Activated CD8-positive, alpha-beta memory T cell treated with anti-CD3 and anti-CD28 coated beads, Interleukin-2, amount 50 U/mL, for 4 hours (primary cell): ENCODE measurements around the gene TSTD1.
"Not testable (repeated sequence)": the region's sequence is repeated elsewhere in the genome, so short reads cannot be mapped to it uniquely, and the experiment has no call there.

Experiments
- DNase-seq: peaks from one replicate; pipeline ENCODE4 v3.0.0-alpha.2; 2020

Gene TSTD1

DNA sequence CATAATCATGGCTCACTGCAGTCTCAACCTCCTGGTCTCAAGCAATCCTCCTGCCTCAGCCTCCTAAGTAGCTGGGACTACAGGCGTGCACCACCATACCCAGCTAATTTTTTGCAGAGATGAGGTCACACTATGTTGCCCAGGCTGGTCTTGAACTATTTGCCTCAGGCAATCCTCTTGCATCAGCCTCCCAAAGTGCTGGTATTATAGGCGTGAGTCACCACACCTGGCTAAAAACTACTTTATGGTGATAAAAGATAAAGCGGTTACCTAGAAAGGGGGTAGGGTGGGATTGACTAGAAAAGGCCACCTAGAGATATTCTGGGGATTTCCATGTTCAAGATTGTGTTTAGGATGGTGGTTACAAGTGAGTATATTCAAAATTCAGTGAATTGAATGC, 5.0 kb downstream of the TSTD1 start:
- DNase-seq: no peak

DNA sequence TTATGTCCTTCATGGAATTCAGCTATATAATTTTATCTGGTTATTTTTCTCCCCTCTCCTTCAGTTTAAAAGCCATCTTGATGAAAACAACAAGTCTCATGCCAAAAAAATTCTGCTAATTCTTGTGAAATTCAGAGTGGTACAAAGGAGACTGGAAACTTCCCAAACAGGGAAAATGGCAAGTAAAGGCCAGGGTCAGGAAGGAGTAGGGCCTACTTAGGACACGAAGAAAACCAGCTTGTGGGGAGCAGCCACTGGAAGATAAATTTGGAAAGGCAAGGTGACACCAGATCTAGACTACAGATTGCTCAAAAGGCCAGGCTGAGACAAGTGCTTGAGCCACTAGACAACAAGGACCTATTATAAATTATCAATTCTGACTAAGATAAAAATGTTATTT, 6.4 kb downstream of the TSTD1 start:
- DNase-seq: no peak

DNA sequence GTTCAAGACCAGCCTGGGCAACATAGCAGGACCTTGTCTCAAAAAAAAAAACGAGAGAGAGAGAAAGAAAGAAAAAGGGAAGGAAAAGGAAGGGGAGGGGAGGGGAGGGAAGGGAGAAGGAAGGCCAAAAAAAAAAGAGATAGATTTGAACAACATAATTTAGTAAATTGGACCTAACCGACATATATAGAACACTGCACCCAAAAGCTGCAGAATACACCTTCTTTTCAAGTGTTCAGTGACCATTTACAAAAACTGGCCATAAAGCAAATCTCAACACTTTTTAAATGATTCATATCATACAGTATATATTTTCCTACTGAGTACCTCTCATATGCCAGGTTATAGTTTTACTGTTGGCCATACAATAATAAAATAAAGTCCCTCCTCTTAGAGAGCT, 6.9 kb downstream of the TSTD1 start:
- no peak for DNase-seq

DNA sequence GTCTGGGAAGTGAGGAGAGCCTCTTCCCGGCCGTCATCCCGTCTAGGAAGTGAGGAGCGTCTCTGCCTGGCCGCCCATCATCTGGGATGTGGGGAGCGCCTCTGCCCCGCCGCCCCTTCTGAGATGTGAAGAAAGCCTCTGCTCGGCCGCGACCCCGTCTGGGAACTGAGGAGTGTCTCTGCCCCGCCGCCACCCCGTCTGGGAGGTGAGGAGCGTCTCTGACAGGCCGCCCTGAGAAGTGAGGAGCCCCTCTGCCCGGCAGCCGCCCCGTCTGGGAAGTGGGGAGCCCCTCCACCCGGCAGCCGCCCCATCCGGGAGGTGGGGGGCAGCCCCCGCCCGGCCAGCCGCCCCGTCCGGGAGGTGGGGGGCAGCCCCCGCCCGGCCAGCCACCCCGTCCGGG, 9.3 kb downstream of the TSTD1 start:
- not testable (repeated sequence) for DNase-seq

DNA sequence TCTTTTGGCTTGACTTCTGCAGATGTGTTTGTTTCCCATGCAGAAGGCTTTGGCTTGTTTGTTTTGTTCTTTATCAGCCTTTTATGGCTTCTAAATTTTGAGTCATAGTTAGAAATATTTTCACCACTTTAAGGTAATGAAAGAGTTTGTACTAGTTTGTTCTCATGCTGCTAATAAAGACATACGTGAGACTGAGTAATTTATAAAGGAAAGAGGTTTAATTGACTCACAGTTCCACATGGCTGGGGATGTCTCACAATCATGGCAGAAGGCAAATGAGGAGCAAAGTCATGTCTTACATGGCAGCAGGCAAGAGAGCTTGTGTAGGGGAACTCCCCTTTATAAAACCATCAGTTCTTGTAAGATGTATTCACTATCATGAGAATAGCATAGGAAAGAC, 11.8 kb downstream of the TSTD1 start:
- not testable (repeated sequence) for DNase-seq

DNA sequence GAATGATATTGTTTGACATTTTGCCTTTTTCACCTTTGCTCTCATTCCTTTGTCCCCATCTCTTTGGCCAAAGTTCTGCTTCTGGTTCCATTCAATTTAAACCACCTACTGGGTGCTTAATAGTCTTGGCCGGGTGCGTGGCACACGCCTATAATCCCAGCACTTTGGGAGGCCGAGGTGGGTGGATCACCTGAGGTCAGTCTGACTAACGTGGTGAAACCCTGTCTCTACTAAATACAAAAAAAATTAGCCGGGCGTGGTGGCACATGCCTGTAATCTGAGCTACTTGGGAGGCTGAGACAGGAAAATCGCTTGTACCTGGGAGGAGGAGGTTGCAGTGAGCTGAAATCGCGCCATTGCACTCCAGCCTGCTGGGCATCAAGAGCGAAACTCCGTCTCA, 16.3 kb downstream of the TSTD1 start:
- DNase-seq: not testable (repeated sequence)

DNA sequence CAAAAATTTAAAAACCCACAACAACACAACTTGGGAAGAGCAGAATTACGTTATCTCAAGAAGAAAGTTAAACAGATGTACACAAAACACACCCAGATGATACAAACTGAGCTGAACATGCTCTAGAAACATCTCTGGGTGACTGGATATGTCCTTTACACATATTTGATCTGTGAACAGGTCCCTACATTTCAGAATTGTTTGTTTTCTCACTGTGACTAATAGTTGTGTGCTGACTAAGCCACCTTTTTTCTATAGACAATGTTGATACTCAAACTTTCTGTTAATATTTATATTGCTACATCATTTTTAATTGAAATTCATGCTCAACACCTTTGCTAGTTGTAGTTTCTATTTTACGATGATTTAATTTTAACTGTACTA, 16.8 kb downstream of the TSTD1 start:
- no peak for DNase-seq

DNA sequence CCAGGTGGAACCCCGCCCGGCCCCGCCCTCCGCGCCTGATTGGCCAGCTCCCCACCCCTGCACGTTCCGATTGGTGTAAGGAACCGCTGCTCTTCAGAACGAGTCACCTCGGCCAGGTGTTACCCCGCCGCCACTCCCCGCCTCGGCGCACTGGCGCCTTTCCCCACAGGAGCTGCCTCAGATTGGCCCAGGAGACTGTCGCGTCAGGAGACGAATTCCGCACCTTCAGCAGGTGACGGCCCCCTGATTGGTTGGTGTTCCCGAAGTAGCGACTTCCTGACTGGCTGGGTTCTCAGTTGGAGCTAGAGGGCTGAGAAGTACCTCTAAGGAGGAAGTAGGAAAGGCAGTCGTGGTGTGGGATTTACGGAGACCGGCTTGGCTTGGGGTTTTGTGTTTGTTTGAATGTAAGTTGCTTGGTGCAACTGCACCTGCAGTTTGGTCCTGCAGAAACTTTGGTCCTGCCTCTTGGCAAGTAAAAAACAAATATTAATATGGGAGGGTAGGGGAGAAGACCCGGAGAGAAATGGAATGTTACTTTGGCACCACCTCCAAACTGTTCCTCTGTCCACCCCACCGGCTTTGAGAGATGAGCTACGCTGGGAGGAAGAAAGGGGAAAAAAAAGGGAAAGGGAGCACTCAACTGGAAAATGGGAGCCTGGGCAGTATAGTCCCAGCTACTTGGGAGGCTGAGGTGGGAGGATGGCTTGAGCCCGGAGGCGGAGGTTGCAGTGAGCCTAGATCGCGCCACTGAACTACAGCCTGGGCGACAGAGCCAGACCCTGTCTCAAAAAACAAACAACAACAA, 17.4 kb downstream of the TSTD1 start:
- peak; percentile 88 for DNase-seq

DNA sequence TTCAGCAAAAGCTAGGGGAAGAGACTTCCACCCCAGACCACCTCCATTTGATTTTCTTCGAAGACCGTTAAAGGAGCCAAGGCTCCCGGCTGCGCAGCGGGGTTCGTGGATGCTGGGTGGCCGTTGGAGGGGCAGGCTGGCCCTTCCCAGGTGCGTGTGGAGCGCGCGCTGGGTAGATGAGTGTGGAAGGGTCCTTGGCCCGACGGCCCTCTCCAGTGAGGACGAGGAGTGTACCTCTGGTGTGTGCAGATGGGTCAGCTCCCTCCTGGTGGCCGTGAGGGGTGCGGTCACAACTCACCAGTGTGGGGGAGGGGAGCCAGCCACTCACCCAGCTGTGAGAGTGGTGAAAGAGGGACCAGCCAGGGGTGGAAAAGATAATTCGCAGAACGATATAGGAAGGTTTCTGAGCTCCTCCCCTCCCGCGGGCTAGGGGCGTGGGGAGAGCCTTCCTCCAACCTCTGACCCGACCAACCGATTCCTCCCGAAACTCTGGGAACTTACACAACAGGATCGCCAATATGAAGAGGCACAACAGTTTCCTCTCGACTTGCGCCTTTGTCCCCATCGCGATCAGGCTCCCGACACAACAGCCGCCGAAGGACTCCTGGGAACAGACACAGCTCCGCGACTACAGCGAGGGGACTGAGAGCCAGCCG, 18.1 kb downstream of the TSTD1 start, which contains the start of gene F11R:
F11R (minus strand) TSS at position 644 of the 656 bp plus-strand sequence; CDS start at position 565, 79 bp downstream.
- no peak for DNase-seq

DNA sequence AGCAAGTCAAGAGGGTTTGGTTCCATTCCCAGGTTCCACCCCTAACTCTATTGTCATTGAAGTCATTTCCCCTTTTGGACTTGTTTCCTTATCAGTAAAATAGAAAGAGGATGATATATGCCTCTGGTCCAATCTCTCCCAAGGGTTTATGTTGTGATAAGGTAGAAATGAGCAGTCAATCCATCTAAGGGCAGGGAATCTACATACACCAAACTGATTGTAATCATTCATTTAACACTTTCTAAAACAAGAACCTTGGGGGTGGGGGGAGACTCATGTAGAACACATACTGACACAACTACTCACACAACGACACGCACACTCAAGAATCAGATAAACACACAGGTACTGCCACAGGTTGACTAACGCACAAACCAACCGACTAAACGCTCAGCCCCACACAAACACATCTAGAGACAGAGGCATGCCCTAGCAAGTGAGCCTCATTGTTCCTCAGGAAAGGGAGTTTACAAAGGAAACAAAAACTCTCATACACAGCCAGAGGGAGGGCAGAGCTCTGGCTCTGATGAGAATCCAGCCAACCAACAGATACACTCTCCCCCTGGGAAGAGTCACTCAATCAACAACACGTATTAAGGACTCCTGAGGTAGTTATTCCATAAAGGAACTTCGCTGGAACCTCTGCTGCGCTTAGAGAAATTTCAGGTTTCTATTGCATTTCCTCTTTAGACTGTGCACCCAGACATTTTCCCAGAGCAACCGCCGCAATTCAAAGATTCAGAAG, 18.8 kb downstream of the TSTD1 start:
- DNase-seq: no peak

DNA sequence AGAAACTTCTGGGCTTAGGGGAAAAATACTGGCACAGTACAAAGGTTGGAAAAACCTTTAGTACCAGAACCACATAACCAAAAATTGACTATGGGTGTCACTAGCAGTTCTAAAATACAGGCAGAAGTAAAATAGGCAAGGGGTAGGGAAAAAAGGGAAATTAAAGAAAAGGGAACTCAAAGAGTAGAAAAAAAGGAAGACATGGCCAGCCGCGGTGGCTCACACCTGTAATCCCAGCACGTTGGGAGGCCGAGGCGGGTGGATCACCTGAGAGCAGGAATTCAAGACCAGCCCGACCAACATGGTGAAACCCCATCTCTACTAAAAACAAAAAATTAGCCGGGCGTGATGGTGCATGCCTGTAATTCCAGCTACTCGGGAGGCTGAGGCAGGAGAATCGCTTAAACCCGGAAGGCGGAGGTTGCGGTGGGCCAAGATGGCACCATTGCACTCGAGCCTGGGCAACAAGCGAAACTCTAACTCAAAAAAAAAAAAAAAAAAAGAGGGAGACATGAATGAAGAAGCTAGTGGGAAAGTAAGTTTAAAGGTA, 19.6 kb downstream of the TSTD1 start:
- DNase-seq: not testable (repeated sequence)

DNA sequence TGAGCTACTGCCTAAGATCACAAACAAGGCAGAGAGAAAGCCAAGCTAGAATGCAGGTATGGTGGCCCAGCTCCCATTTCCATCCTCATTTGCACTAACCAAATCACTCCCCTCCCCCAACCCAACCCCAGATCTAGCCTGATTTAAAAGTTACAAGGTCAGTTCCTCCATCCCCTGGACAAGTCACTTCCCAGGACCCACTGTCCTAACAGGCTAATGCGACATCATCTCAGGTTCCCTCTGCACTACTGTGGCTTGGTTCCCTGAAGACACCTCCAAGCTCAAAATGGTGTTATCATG, 20.2 kb downstream of the TSTD1 start:
- DNase-seq: no peak

DNA sequence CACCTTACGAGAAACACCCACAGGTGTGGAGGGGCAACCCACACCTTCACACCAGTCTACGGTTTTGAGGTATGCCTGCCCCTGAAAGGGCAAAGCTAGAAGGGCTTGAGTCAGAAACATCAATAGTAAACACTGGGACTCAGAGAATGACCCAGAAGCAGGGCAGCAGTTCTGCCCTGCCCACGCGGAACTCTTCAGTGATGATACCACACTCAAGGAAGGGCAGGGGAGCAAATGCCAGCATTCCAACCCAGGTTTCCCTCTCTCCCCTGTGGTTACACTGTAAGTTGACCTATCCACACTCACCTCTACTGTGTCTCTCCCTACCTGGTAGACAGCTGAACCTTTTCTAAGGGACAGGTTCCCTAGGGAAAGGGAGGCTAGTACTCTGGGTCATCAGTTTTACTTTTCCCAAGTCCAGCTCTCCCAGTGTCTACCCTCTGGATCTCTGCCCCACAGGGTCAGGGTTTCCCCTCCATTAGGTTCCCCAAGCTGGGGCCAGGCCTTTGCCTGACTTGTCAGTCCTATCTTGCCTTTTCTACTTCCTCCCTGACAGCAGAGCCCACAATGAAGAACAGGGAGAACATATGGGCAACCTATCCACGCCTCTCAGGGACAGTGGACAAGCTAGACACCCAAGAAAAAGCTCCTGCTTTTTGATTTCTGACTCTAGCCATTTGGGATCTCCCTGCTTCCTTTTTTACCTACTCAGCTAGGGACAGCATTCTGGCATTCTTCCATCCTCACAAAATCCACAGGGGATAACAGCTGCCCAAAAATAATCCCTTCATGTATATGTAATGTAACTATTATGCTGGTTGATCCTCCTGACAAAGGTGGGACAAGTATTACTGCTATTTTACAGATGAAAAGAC, 20.8 kb downstream of the TSTD1 start:
- no peak for DNase-seq

DNA sequence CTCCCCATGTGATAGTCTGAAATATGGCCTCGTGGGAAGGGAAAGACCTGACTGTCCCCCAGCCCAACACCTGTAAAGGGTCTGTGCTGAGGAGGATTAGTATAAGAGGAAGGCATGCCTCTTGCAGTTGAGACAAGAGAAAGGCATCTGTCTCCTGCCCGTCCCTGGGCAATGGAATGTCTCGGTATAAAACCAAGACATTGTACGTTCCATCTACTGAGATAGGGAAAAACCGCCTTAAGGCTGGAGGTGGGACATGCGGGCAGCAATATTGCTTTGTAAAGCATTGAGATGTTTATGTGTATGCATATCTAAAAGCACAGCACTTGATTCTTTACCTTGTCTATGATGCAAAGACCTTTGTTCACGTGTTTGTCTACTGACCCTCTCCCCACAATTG, 21.6 kb downstream of the TSTD1 start:
- DNase-seq: not testable (repeated sequence)

DNA sequence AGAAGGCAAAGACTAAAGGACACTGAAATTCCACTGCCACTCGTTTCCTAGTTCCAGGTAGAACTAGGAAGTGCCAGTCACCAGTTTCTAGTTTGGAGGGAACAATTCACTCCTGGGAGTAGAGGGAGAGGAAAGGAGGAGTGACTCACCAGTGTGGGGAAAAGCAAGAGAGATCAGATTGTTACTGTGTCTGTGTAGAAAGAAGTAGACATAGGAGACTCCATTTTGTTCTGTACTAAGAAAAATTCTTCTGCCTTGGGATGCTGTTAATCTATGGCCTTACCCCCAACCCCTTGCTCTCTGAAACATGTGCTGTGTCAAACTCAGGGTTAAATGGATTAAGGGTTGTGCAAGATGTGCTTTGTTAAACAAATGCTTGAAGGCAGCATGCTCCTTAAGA, 22.1 kb downstream of the TSTD1 start:
- DNase-seq: not testable (repeated sequence)

DNA sequence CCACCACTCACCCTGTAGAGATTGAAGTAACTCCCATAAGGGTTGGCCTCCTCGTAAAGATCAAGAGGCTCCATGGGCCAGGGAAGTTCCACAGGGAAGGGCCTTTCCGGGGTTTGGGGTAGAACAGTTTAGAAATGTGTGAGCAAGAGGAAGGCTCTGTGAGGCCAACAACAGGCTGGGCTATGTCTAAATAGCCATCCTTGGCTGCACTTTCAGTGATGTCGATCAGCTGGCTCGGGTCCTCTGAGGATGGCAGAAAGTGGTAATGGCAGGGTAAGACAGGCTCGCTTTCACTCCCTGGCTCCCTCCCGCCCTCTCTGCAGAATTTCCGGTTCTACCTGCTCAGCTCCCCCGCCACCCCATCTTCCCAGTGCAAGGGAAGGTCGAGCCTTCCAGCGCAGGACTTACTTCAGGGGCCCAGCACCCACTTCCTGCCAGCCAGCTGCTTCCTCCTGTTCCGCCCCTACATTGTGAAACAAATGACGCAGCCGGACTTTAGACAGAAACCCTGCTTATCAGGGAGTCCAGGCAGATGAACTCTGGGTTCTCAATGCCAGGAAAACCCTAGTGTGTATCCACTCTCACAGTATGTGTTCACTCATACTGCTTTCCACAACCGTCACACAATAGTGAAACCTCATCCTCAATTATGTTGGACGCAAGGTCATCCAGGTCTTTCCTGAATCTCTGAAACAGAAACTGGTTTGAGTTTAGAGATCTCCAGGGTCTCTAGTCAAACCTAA, 25.1 kb downstream of the TSTD1 start:
- DNase-seq: peak; percentile 57

DNA sequence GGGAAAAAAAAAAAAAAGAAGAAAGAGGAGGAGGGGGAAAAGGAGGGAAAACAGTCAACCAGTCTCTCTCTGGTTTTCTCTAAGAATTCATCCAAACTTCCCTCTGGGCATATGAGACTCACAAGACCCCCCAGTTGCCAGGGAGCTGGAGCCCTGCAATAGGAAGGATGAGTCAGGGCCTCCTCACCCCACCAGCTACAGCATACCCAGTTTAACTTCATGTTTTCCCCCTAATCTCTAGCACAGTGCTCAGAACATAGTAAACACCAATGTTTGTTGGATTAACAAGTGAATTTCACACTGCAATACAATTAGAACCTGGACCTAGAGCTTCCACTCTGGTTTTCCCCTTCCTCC, 25.7 kb downstream of the TSTD1 start:
- peak; percentile 23 for DNase-seq

DNA sequence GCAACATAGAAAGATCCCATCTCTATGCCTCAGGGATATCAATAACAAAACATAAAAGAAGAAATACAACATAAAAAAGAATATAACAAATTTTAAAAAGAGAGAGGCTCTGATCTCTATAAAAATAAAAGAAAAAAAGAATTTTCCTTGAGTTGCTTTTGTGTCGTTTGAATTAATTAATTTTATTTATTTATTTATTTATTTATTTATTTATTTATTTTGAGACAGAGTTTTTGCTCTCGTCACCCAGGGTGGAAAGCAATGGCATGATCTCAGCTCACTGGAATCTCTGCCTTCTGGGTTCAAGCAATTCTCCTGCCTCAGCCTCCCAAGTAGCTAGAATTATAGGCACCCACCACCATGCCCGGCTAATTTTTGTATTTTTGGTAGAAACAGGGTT, 26.3 kb downstream of the TSTD1 start:
- no peak for DNase-seq

DNA sequence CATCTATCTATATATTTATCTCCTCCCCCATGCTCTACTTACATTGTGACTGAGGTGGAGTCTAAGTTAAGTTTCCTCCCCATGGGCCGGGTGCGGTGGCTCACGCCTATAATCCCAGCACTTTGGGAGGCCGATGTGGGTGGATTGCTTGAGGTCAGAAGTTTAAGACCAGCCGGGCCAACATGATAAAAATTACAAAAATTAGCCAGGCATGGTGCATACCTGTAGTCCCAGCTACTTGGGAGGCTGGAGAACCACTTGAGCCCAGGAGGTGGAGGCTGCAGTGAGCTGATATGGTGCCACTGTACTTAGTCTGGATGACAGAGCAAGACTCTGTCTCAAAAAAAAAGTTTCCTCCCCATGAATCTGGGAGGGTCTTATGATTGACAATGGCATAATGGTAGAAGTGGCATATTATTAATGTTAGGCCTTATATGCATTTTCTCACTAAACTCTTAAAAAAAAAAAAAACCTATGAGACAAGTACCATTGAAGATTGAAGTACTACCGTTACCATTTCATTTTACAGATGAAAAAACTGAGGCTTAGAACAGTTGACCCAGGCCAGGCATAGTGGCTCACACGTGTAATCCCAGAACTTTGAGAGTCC, 29.1 kb downstream of the TSTD1 start:
- DNase-seq: no peak

DNA sequence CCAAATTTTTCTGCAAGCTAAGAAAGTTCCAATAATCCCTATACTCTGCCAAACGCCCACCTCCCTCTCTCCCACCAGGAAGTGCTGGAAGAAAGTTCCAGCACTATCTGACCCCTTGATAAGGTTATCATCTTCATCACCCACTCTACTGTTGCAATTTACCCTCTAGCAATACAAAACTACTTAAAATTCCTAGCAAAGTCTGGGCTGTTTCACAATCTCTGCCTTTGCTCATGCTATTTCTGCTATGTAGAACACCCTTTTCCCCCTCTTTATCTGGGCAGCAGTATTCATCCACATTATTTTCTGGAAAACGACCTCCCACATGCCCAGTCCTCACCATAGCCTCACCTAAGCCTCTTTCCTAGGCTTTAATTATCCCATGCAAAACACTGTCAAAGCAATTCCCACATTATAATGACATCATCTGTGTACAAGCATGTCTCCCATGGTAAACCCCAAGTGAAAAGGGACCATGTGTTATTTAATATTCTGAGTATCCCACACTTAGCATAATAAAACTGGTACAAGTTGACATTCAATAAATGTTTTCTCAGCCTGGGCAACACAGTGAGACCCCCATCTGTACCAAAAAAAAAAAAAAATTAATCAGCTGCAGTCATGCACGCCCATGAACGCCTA, 29.8 kb downstream of the TSTD1 start:
- DNase-seq: no peak

DNA sequence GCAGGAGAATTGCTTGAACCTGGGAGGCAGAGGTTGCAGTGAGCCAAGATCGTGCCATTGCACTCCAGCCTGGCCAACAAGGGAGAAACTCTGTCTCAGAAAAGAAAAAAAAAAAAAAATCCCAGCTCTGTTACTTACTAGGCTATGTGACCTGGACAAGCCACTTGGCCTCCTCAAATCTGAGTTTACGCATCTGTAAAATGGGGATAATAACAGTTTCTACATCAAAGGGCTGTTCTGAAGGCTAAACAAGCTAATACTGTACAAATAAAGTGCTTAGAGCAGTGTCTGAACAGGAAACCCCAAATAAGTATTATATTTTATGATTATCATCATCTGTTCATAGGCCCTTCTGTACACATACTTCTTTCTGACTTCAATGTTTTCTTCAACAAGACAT, 31.4 kb downstream of the TSTD1 start:
- DNase-seq: no peak
